GM18907 (cell line): ENCODE measurements around the gene PAX5.

Experiments
- ATAC-seq: cut with Tn5 transposase; IDR thresholded peaks from one replicate; pipeline ENCODE4 v1.9.1; 2021; ENCODE audit warnings: mild to moderate bottlenecking, moderate library complexity; ENCODE audit not compliant: unreplicated experiment

Gene PAX5

DNA sequence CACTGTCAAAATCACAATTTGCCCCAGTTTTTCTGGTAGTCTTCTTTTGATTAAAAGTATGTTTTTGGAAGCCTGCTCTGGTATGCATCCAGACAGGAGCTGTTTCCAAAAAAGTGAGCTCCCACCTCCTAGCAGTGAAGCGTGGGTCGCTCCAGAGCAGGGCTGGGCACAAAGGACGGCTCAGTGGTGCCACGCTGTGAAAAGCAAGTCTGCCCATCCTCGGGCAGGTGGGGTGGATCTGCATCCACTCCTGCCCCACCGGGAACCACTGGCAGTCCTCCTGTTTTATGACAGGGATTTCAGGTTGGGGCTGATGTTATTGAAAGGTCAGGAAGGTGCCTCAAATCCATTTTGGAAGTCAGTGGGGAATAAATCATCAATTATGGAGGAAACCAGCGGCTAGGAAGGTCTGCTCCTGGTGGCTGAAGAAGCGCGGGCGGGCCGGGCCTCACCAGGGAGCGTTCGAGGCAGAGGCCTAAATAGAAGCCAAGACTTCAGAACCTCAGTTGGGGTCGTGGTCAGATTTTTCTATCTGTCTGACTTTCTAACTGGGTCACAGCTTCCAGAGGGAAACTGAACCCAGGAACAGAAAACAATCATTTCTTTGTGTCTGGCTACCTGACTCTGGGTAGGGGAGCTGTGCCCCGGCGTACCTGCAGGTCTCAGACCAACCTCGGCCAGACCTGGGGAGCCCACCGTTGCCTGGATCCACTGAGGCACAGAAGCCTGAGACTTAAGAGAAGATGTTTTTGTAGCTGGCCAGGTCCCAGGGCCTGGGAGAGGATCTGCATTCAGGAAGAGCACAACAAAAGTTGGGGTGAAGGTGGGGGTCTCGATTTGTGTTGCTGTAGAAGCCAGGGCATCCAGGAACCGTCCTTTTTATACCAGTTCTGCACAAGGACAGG lies 168.1 kb downstream of the PAX5 start:
- ATAC-seq, result no peak

DNA sequence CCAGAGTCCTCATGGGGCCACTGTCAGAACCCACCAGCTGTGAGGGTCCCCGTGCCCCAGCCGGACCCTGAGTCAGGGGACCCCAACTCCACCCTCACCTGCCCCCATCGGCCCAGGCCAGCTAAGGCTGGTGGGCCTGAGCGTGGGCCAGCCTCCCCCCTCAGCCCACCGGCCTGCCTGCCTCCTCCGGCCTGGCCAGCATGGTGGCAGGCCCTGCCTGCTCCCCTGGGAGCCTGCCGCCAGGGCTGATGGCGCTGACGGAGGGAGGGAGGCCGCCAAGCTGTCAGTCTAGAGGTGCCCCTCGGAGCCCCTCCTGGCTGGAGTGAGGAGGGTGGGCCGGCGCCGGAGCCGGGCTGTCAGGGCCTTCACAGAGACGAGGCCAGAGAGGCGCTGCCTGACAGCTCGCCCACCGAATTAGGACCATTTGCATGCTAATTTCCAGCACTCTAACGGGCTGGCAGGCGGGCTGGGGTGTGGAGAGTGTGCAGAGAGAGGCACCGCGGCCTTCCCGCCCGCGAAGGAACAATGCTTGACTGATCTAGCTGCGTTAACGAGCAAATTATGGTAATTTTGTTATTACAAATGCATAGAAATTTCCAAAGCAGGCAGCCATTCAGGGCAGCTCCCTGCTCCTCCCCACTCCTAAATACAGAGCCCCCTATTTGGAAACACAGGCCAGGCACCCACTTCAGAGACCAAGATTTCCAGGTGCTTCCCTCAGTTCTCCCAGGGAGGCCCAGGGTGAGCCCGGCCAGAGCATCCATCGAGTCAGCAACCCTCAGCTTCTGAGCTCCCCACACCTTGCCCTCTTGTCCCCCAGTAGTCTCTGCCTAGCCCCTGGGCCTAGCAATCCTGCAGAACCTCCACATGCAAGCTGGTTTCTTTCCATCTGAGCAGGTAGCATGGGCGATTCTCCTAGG lies 169.3 kb downstream of the PAX5 start:
- no peak for ATAC-seq

DNA sequence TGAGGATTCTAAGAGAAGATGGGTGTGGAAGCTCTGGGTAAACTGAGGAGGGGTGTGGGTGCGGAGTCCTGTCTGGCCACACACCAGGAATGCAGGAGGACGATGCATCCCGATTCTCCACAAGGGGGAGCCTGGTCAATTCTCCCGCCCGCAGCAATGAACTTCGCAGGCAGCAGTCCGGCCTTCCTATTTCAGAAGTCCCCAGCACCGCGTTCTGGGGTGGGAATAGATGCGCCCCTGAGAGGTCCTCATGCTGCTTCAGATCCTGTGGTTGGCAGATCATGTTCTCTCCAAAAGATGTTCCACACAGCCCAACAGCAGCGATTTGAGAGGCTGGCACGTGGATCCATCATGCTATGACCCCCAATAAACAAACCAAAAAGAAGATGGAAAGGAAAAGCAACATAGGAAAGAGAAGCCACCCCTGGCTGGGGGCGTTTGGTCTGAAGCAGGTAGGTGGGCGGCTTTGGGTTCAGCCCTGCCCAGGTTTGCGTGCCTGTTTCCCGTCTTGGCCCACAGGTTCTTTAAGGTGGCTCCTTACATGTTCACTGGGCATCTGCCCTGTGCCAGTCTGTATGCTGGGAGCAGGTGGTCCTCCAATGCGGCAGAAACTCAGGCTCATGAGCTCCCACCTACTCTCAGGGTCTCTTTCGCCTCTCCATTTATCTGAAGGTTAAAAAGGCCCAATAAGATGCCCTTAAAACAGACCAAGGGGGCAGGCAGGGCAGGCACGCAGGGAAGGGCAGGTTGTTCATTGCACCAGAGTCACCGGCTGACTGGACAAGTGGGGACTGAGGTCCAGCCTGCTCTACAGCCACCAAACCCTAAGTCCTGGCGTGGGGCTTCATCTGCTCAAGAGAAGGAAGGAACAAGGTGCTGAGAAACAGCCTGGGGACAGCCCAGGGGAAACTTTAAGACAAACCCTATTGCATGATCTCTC lies 171.6 kb downstream of the PAX5 start:
- ATAC-seq, result no peak

DNA sequence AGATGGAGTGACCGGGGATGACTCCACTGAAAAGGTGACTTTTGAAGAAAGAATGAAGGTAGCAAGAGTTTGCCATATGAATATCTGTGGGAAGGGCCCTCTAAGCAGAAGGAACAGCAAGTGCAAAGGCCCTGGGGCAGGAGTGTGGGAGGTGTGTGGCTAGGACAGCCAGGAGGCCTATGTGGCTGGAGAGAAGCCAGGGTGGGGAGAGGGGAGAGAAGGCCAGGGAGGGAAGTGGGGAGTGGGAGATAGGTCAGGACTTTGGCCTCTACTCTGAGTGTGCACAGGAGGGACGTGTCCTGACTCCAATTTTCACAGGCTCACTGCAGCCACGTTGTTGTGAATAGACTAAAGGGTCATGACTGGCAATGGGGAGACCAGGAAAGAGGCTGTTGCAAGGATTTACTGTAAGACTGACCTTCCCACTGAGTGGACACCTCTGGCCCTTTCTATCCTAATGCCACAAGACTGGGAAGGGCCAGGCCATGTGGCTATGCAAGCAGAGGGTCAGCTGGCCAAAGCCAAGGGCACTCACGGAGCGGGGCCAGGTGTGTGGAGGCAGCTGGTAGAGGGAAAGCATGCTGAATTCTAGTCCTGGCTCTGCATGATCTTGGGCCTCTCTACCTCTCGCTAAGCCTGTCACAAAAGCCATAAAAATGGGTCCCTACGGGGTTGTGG lies 172.4 kb downstream of the PAX5 start:
- ATAC-seq, result no peak

DNA sequence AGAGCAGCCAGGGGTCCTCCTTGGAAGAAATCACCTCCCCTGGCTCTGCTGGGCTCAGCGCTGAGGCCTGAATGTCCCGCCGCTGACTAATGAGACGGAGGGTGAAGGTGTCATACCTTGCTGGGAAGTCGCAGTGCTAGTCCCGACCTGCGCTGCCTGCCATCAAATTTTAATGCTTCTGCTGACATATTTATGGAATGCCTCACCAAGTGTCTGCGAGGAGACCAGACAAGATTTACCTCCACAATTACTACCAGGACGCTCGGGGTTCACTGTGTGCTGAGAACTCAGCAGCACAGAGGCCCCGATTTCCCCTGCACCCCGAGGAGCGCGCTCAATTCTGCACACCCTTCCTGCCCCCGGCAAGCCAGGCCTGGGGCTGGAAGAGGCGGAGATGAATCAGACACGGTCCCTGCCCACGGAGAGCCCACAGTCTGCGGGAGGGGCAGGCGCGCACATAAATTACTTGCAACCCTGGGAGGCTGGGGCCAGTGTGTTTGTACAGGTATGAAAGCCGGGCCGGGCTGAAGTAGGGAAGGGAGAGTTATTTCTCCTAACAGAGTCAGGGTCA lies 175.2 kb downstream of the PAX5 start:
- no peak for ATAC-seq

DNA sequence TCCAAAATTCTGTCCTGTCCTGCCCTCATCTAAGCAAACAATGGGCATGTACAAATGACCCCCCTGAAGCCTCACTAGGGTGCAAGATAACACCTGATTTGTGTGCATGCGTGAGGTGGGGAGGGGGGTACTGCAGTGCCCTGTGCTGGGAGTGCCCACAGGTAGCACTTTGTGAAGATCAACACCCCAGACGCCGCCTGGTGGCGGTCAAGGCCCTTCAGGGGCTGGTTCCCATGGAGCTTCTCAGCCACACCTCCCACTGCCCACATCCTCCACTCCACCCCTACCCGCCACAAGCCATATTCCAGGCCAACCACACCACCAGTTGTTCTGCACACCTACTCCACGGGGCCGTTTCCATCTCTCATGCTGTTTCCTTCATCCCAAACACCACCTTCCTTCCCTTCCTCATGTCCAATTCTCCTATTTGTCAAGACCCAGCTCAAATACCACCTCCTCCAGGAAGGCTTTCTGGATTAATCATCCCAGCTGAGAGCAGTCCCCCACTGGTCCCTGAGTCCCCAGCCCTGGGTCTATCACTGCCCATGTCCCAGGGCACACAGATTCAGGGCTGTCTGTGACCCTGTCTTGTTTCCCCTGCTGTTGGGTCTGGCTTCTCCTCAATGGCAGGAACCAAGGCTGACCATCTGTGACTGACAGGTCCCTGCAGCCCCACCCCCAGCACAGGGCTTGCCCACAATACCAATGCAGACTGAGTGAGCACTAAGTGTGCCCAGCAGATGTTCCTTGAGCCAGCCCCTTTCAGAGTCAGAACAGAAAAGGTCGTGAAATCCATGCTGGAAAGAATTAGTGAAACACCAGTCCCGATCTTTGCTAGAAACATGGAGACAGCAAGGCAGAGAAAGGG lies 178.4 kb downstream of the PAX5 start:
- peak; percentile 67 for ATAC-seq

DNA sequence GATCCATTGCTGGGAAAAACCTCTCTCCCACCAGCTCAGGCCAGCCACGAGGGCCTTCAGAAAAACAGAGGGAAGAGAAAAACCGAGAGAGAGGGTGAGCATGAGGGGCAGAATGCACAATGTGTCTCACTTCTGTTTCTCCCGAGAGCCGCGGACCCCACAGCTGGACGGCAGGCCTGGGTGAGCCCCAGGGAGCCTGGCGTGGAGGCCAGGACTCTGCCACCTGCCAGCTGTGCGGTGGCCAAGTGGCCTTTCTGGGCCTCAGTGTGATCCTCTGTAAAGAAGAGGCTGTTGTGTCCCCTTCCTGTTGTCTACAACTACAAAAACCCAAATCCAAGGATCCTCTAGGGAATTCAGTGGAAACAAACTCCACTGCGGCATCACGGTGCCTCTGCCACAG lies 179.3 kb downstream of the PAX5 start:
- no peak for ATAC-seq

DNA sequence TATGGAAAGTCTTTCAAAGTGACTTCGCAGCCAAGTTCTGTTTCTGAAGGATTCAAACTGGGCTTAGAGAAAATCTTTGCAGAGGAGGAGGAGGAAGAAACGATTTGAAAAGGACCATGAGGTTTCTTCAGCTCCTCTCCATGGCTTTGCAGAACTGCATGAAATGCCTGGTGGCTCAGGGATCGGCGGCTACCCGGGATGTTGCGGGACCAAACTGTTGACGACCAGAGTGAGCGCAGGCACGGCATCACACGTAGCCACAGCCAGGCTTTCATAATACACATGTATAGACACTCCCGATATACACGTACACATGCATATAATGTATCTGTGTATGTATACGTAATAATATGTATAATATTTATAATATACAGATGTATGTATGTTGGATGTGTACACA lies 180.0 kb downstream of the PAX5 start:
- no peak for ATAC-seq

DNA sequence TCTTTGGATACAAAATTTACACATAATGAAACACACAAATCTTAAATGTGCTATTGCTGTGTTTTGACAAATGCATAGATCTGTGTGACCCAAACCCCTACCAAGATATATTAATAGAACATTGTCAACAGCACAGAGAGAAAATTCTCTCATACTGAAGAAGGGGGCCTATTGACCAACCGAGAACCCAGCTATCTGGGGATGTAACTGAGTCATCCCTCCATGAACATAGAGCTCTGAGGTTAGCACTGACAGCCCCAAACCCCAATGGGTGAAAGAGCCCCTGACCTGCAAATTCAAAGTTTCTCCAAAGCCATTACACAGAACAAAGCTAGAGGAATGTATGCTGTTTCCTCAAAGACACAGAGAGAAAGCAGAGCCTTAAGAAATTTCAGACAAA lies 180.8 kb downstream of the PAX5 start:
- no peak for ATAC-seq

DNA sequence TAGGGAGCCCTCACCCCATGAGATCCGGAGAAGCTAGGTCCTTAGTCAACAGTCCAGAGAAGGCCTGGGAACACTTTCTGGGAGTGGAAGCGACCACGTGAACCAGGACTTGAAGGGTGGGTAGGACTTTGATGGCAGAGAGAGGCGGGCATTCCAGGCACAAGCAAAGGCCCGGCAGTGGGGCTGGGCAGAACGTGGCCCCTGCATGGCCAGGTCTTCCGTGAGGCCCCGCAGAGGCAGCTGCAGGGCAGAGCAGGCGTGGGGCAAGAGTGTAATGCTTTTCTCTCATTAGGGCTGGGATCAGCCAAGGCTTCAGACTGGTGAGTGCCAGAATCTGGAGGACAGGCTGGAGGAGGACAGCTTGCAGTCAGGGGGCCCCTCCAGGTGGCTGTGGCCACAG lies 184.1 kb downstream of the PAX5 start:
- ATAC-seq, result no peak

DNA sequence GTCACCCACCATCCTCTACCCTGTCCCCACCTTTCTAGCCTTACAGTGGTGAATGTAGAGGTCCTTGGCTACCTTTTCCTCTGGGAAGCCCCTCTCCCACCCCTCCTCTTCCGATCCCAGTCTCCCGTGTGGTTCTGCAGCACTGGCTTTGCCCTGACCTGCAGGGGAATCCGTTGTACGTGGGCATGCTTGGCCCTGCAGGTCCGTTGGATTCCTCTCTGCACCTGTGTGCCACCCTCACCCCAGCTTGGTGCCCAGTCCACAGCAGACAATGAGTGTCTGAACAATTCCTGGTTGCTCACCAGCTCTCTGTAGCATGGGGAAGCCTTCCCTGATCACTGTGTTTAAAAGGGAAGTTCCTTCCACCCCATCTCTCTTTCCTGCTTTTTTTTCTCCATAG lies 185.1 kb downstream of the PAX5 start:
- no peak for ATAC-seq

DNA sequence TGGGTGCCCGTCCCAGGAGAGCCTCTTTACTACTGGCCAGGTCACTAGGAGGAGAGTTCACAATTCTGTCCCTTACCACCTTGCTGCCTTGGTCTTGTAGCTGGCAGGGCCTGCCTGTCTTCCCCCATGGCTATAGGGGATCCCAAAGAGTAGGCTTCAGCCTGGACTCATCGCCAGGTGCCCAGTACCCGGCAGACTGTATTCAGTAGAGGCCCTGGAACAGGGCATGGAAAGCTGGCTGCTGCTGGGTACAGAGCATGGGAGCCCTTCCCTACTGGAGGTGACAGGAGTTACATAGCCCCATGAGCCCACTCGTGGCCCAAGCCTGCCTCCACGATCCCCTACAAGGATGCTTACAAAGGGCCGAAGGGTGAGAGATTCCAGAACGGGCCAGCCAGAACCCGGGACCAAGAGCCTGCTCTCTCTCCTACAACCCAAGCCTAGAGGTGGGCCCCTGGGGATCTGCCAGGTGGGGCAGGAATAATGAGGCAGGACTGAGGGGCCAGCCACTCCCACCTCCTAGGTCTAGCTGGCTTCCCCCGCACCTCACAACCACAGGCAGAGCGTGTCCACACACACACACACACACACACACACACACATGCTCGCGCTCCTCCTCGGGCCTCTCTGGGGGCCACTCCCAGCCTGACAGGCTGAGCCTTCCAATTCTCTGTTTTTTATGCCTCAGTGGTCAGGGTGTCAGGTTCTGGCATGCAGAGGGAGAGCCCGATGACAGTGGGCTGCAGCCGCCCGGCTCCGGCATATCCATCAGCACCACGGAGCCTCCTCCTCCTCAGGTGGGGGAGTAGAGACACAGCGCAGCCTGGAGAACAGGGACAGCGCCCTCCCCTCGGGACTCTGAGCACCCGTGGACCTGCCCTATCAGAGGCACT lies 186.0 kb downstream of the PAX5 start:
- ATAC-seq, result no peak

DNA sequence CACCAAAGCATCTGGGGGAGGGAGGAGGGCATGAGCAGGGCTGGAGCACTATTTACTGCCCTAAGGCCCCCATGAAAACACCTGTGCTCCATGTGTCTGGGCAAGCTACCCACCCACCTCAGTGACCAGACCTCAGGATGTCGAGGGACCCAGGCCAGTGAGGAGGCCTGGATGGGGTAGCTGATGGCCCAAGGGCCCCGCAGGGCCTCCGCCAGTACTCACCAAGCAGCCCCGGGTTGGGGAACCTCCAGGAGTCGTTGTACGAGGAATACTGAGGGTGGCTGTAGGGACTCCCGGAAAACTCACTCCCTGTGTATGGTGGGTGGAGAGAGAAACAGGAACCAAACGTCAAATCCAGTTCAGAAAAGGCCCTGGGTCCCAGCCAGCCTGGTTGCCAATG lies 187.4 kb downstream of the PAX5 start:
- no peak for ATAC-seq

DNA sequence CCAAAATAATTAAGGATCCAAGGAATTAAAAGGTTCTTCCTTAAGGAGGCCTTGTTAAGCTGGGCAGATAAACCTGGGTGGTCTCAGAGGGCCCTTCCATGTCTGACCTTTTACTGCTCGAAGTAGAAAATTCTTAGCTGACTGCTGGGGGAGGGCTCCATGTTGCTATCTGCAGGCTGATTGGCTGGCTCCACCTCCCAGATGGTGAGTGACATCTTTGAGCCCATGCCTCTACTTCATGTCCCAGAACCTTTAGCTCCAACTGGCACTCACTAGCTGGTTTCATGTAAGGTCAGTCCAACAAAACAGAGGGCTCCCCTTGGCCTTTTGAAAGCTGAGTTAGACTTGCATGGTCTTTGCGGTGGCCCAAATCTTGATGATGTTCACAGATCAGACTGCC lies 188.2 kb downstream of the PAX5 start:
- no peak for ATAC-seq

DNA sequence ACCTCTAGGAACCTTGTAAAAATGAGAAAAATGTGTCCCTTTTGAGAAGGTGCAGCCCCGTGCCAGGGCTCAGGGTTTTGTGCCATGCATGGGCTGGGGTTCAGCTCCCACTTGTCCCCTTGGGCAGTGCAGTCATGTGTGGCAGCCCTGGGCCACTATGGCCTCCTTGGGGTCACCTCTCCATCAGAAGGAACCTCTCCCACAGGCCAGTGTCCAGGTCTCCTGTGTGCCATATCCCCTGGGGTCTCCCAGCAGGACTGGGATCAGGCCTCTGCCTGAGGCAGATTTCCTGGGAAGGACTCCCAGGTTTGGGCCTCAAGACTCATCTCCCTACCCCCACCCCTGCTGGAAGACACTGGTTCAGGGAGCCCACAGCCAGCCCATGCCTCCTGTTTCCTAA lies 189.1 kb downstream of the PAX5 start:
- no peak for ATAC-seq

DNA sequence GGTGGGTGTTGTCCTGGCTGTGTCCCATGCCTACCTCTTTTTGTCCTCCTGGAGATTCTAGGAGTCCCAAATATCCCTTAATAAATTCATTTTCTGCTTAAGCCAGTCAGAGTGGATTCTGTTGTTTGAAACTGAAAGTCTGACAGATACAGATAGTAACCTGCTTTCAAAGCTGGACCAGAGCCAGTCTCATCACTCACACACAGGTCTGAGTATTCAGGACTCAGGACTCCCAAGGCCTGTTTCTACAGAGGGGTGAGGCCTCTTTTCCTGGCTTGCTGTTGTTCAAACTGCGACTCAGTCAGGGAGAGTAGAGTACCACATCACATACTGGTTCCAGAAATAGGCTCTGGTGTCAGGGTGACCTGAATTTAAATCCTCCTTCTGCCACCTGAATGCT lies 190.1 kb downstream of the PAX5 start:
- no peak for ATAC-seq

DNA sequence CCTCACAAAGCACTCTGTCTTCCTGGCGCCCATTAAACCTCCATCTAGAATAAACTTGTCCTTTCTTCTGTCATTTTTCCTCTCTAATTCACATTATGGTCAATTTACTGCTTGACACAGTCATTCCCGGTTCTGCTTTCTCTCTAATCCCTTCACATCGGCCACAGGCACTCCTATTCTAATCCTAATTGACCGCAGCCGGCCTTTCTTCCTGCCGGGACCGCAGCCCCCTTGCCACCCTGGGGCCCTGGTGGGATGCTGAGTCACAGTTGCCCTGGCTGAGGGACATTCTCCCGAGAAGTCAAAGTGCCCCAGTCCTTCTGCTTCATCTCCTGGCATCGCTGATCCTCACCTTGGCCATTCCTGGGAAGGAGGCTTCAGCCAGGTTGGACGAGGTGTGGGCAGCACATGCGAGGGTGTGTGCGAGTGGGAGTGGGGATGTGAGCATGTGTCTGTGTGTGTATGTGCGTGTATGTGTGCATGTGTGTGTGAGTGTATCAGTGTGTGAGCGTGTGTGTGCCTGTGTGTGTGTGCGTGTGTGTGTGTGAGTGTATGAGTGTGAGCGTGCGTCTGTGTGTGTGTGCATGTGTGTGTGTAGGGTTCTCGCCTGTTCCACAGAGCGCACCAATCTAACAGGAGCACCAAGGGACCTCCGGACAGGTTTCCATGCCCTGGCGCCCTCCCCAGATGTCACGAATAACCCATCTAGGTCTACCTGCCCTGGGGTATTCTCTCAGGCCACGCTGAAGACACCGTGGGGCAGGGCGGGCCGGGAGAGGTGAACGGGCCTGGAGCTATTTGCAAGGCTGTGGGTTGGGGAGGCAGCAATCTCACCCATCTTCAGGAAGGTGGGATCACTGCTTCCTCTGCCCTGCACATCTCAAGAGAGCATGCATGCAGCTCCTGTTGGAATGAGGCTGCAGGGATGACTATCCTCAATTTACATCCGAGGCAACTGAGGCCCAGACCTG lies 191.2 kb downstream of the PAX5 start:
- no peak for ATAC-seq
